GM21619 (cell line): ENCODE measurements around the gene NPAS3.
"Not testable (repeated sequence)": the region's sequence is repeated elsewhere in the genome, so short reads cannot be mapped to it uniquely, and the experiment has no call there.

Experiments used
- ATAC-seq: cut with Tn5 transposase; IDR thresholded peaks from one replicate; pipeline ENCODE4 v1.9.1; 2021; ENCODE audit not compliant: unreplicated experiment

NPAS3 gene

DNA sequence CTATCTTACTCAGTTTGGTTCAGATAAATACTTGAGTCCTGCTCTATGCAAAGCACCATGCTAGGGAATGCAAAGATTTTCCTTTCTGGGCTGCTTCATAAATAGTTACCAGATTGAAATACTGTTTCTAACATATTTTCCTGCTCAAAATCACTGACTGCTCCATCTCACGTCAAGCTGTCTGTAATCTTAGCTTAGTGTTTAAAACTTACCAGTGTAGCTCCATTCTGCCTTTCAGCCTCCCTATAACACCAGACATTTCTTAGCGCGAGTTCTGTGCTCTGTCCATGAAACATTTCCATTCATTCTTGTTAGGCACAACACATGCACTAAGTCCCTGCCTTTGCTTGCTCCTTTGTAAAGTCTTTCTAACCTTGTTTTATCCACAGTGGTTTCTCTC, 129.4 kb downstream of the NPAS3 start:
- ATAC-seq = no peak

- ATAC-seq = no peak
Observed at GRCh38 chr14:33068626-33069025, 129.9 kb downstream of the NPAS3 start.

DNA sequence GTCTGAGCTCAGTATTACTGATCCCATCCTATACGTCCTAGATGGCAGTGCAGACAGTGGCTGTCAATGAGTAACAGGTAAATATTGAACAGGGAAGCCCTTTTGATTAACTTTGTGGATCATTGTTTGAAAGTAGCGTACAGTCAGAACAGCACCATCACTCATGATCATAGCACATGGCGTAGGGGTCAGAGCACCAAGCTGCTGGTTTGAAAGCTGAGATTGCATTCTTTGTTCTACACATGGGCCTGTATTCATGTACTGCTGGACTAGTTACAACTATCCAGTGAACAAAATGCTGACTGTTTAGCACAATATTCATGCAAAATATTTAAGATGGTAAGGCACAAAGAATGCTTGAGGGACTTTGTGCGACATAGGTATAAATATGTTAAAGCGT, 131.8 kb downstream of the NPAS3 start:
- ATAC-seq = no peak

- no peak for ATAC-seq
Observed at GRCh38 chr14:33073023-33073422, 134.3 kb downstream of the NPAS3 start.

DNA sequence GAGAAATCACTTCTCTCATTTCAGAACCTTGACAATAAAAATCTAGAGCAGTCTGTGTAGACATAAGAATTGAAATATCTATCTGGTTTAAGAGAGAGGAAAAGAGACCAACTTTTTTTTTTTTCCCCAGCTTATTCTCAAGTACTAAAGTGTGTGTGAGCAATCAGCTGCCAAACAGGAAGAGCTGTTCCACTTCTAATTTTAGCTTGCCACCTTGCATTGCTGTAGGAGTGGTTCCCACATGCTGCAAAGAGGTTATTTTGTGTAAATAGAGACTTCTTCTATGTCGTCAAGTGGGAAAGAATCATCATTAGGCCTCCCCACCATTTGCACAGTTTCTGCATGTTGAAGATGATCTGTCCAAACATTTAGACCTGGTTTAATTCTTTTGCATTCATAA, 142.6 kb downstream of the NPAS3 start:
- ATAC-seq = no peak

DNA sequence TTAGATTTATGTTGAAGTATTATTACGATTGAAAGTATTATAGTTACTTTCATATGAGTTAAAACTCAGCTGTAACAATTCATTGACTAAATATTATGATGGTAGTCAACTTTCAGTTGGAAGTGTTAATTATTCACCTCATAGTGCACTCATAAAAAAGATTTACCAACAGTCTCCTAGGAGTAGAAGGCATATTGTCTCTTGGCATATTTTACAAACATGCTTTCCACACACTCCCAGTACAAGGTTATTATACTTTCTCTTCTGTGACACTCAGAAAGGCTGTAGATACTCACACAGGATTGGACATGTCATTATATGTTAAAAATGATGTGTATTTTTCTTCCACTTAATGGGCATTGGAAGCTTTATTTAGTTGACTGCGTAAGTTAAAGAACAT, 147.1 kb downstream of the NPAS3 start:
- no peak for ATAC-seq

GRCh38 chr14:33088274-33088673, 149.6 kb downstream of the NPAS3 start:
- ATAC-seq = not testable (repeated sequence)

DNA sequence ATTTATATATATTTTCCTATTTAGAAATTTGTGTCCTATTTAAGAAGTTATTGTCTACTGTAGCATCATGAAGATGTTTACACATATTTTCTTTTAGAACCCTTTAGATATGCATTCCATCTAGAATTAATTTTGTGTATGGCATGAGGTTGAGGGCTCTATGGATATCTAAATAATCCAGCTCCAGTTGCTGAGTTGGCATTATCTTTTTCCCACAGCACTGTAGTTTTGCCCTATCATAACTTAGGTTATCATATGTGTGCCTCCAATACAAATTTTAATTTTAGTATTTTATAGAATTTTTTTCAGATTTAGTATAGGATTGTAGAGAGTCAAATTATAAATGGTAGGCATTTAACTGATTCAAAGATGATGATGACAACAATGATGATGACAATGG, 159.3 kb downstream of the NPAS3 start:
- ATAC-seq = no peak

DNA sequence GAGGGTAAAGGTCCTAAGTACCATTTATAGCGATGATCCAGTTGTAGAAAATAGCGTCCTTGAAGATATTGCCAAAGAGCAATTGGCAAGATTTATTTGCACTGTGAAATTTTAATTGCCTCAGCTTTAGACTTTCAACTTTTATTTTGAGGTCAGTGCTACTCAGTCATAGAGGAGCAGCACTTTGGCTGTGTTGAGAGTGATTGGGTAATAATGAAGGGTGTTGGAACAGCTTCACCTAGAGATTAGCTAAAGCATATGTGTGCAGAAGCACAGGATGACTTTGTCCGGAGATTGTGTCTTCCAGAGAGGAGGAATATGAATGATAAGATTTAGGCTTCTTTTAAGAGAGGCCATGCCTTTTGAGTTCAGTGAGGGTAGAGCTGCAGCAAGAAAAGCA, 164.8 kb downstream of the NPAS3 start:
- ATAC-seq = no peak

DNA sequence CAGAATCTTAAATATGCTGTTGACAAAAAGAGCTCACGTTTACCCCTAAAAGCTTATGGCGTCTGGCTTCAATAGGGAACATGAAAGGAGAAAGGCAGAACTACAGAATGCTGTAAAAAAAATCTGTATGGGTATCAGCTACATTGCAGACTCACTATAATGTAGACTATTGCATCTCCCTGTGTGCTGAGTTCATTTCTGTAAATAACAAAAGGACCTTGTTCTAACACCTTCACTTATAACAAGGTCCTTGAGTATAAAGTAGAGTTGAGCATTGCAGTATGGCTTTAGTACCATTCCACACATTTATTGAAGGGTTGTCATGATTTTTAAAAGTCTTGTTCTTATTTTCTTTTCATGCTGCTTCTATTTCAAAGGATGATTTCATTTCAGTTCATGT, 165.3 kb downstream of the NPAS3 start:
- ATAC-seq = no peak

DNA sequence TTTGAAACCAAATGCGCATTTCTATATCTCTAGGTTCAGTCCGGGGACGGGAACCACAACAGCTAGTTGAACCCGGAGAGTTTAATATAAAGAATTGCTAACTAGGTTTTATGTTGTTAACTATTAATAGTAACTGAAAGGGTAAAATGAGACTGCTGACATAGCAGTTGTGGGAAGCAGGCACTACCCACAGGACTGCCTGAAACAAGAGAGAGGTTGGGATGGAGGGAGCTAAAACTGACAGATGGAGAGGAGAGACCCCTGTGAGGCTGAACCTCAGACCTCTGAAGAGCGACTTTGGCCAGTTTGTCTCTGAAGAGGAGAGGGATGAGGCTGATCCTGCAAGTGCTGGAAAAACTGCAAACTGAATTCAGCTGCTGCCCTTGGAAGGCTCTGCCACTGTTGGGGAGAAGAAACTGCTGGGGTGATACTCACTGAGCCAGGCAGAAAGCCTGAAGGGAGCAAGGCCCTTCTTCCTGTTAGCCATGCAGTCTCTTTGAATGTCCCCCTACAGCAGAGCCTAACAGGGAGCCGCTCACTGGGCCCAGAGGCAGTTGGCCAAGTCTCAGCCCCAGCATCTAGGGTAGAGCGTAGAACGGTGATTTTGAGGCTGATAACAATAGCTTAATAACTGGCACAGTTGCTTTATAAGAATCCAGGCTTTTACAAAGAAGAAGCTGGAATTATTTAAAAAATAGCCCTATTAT, 172.2 kb downstream of the NPAS3 start:
- no peak for ATAC-seq

GRCh38 chr14:33114331-33114730, 175.7 kb downstream of the NPAS3 start:
- no peak for ATAC-seq

DNA sequence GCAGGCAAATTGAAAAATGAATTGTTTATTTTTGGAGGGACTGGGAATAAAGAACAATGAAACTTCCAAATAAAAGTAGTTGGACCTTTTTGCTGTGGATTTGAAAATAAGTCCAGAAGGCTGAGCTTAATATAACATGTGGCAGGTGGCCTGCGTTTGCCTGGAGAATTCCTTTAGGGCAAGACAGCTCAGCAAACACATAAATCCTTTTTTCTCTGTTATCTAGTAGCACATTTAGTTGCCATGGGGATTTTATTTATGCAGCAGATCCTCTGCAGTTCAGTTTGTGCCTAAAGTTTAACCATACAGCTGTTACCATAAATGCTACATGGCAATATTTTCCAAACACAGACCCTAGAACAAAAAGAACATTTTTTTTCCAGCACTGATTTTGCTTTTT, 180.0 kb downstream of the NPAS3 start:
- ATAC-seq = no peak

- ATAC-seq = no peak
Observed at GRCh38 chr14:33120341-33120740, 181.7 kb downstream of the NPAS3 start.

- no peak for ATAC-seq
Observed at GRCh38 chr14:33120966-33121365, 182.3 kb downstream of the NPAS3 start.

- no peak for ATAC-seq
Observed at GRCh38 chr14:33123281-33123680, 184.6 kb downstream of the NPAS3 start.

GRCh38 chr14:33126433-33126832, 187.8 kb downstream of the NPAS3 start:
- no peak for ATAC-seq

DNA sequence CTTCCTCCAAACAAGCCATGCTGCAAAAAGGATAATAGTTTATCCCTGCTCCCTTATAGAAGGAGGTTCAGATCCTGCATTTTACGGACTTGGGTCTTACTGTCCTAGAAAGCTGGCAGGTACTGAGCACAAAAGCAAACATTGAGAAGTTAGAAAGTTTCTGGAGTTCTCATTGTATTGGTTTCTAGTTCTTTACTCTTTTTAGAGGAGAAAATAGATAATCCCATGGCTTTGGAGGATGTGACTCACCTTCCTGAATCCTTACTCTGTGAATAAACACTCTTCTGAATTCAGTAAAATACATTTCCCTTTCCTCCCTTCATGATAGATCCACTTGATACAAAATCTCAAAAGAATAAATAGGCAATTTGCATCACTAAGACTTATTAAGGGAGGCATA, 188.9 kb downstream of the NPAS3 start:
- no peak for ATAC-seq

GRCh38 chr14:33131801-33132200, 193.1 kb downstream of the NPAS3 start:
- ATAC-seq = no peak

GRCh38 chr14:33134162-33134561, 195.5 kb downstream of the NPAS3 start:
- no peak for ATAC-seq

- no peak for ATAC-seq
Observed at GRCh38 chr14:33134975-33135374, 196.3 kb downstream of the NPAS3 start.

GRCh38 chr14:33150666-33151428, 212.2 kb downstream of the NPAS3 start:
- no peak for ATAC-seq

- ATAC-seq = no peak
Observed at GRCh38 chr14:33163109-33163508, 224.4 kb downstream of the NPAS3 start.
